ENCODE results near the gene CASZ1. TPM values are rescaled to one million over a fixed set of nuclear protein-coding genes. Genes with fewer than 3 reads are reported as not detected.

Gene CASZ1
- total RNA-seq, 1 donor, result 0.09 TPM

DNA sequence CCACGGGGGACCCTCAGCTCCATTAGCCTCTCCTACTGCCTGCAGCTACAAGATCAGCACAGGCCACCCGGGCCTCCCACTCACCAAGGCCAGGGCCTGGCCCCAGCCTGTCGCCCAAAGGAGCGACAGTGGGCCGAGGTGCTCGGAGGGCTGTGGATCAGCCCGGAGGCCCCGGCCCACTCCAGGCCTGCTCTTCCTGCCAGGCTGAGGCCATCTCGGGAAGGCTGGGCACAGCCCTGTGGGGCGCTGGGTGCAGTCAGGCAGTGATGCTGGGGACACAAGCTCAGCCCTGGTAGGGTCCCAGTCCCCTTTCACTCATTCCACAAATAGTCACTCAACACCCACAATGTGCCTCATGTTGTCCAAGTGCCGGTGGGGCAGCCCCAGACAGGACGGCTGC, 58.8 kb downstream of the CASZ1 start:
- TF ChIP-seq, protein P1, sequence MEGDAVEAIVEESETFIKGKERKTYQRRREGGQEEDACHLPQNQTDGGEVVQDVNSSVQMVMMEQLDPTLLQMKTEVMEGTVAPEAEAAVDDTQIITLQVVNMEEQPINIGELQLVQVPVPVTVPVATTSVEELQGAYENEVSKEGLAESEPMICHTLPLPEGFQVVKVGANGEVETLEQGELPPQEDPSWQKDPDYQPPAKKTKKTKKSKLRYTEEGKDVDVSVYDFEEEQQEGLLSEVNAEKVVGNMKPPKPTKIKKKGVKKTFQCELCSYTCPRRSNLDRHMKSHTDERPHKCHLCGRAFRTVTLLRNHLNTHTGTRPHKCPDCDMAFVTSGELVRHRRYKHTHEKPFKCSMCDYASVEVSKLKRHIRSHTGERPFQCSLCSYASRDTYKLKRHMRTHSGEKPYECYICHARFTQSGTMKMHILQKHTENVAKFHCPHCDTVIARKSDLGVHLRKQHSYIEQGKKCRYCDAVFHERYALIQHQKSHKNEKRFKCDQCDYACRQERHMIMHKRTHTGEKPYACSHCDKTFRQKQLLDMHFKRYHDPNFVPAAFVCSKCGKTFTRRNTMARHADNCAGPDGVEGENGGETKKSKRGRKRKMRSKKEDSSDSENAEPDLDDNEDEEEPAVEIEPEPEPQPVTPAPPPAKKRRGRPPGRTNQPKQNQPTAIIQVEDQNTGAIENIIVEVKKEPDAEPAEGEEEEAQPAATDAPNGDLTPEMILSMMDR (IDR thresholded peaks at IDR 0.05; ENCODE audit: insufficient read depth, low read length), result no peak
- no peak for DNase-seq (ENCODE audit: low read depth)
- H3K4me3 ChIP-seq (ENCODE audit: low read depth, low read length), result no peak overlapping the region

DNA sequence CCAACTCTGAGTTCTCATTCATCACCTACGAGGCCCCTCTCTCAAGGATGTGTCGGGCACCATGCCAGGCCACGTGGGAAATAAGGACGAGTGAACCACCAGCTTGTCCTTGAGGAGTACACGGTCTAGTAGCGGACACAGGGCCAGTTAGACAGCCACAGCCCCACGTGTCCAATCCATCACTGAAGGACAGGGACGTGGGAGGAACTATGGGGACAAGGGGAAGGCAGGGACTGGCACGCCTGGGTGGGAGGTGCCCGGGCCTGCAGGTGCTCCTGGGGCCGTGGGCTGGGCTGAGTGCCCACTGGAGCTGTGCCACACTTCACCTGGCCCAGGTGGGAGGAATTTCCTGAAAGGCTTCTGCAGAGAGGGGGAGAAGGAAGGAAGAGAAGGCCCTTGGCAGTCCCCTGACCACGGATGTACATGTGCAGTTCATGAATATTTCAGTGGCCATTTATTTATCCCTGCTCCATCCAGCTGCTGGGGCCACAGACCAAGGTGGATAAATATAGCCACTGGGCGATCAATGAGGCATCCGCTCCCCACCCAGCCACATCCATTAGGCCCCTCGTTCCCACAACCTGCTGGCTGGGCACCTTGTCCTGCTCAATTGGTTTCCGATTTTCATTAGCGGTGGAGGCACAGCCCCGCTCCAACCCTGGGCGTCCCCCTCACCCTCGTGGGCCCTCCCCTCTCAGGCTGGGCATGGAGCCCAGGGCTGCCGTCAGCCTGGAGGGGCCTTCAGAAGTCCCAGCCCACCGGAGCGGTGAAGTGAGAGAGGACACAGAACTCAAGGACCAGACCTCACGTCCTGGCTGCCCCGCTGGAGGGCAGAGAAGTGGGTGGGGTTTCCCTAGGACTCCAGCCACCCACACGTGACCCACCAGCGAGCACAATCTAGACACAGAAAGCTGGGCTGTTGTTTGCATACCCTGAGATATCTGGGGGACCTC, 59.5 kb downstream of the CASZ1 start:
- no peak overlapping the region for H3K4me3 ChIP-seq (ENCODE audit: low read depth, low read length)
- no peak for DNase-seq (ENCODE audit: low read depth)
- TF ChIP-seq, protein P1 (IDR thresholded peaks at IDR 0.05; ENCODE audit: insufficient read depth, low read length), result no peak

GRCh38 chr1:10735563-10736305, 60.7 kb downstream of the CASZ1 start:
- H3K4me3 ChIP-seq (ENCODE audit: low read depth, low read length), result no peak overlapping the region
- DNase-seq (ENCODE audit: low read depth), result no peak
- TF ChIP-seq, protein P1 (IDR thresholded peaks at IDR 0.05; ENCODE audit: insufficient read depth, low read length), result no peak

- TF ChIP-seq, protein P1 (IDR thresholded peaks at IDR 0.05; ENCODE audit: insufficient read depth, low read length), result no peak
- DNase-seq (ENCODE audit: low read depth), result no peak
- no peak overlapping the region for H3K4me3 ChIP-seq (ENCODE audit: low read depth, low read length)
Observed at GRCh38 chr1:10734962-10735544, 61.4 kb downstream of the CASZ1 start.

DNA sequence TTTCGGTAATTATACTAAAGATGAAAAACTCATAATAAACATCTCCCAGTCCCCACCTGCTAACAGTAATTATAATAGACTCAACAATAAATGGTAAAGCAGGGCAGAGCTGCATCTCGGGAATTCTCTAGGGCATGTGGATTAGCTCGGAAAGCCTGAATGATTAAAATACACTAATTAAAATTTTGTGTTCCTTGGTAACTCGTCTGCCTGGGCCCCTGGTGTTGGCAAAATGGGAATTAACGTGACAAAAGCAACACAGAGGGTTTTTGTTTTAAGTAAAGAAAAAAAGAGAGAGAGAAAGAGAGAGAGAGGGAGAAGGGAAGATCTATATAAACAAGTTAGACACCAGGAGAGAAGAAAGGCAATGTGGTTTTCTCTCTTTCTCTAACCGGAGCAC, 62.1 kb downstream of the CASZ1 start:
- H3K4me3 ChIP-seq (ENCODE audit: low read depth, low read length), result no peak overlapping the region
- TF ChIP-seq, protein P1 (IDR thresholded peaks at IDR 0.05; ENCODE audit: insufficient read depth, low read length), result no peak
- DNase-seq (ENCODE audit: low read depth), result no peak

- DNase-seq (ENCODE audit: low read depth), result no peak
- TF ChIP-seq, protein P1 (IDR thresholded peaks at IDR 0.05; ENCODE audit: insufficient read depth, low read length), result no peak
- no peak overlapping the region for H3K4me3 ChIP-seq (ENCODE audit: low read depth, low read length)
Observed at GRCh38 chr1:10733474-10734366, 62.7 kb downstream of the CASZ1 start.
